ENCODE data around the gene DSCAM.

DNA sequence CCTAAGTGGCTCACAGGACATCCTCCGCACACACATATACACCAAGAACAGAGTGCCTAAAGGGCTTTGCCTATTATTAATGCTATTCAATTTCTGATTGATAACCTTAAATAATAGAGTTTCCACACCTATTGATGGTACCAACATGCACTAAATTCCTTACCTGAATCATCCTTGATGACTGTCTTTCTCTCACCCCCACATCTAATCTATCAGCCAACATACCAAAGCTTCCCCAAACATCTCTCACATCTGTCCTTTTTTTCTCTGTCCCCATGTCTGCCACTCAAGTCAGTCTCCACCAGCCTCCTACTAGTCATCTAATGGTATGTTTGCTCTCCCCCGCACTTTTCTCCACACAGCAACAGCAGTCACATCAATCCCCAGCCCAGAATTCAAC lies 174.4 kb downstream of the DSCAM start:
- TF ChIP-seq, protein P1, sequence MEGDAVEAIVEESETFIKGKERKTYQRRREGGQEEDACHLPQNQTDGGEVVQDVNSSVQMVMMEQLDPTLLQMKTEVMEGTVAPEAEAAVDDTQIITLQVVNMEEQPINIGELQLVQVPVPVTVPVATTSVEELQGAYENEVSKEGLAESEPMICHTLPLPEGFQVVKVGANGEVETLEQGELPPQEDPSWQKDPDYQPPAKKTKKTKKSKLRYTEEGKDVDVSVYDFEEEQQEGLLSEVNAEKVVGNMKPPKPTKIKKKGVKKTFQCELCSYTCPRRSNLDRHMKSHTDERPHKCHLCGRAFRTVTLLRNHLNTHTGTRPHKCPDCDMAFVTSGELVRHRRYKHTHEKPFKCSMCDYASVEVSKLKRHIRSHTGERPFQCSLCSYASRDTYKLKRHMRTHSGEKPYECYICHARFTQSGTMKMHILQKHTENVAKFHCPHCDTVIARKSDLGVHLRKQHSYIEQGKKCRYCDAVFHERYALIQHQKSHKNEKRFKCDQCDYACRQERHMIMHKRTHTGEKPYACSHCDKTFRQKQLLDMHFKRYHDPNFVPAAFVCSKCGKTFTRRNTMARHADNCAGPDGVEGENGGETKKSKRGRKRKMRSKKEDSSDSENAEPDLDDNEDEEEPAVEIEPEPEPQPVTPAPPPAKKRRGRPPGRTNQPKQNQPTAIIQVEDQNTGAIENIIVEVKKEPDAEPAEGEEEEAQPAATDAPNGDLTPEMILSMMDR (IDR thresholded peaks at IDR 0.05; ENCODE audit: low read length) = no peak
- TF ChIP-seq EZH2 (IDR thresholded peaks at IDR 0.05; ENCODE audit: borderline replicate concordance, low read length) = no peak

Data from OCI-LY1 (cell line).